ENCODE data around the gene CAPN2. TPM values are rescaled to one million over a fixed set of nuclear protein-coding genes. Genes with fewer than 3 reads are reported as not detected.
"Not testable (repeated sequence)": the region's sequence is repeated elsewhere in the genome, so short reads cannot be mapped to it uniquely, and the experiment has no call there.

The CAPN2 gene
- total and polyA plus RNA-seq, 4 donors, result 76.2 to 152 (median 112) TPM

DNA sequence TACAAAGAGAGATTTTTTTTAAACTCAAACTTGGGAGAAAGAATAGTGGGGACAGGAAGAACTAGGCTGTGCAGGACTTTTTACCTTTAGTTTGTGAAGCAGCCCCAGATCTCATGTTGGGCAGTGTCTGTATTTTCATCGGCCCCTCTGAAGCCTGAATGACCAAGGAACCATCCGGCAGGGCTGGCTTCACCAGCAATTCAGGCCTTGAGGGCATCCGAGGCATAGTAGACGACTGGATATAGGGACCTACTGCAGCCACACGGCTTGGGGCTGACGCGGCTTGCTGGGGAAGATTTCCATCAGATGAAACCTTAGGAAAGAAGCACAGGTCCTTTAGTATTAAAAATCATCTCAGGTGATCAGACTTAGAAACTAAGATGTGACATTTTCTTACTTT lies 89.7 kb downstream of the CAPN2 start:
- DNase-seq (ENCODE audit: low read depth in 4 of 6, low spot score in 6 of 6), result no peak
- Histone ChIP-seq H3K9me3 (ENCODE audit: control insufficient read depth, insufficient read depth, low read length) (no peaks in the 10 kb centered on the region), H3K4me1 (ENCODE audit: control insufficient read depth, insufficient read depth, low read length) (peaks cover 8% of the 10 kb centered on the region), H3K4me3 (ENCODE audit: low read depth, low read length) (no peak overlapping the region), H3K36me3 (ENCODE audit: control insufficient read depth, insufficient read depth, low read length) (peaks cover 22% of the 10 kb centered on the region), H3K27ac (ENCODE audit: low read depth, low read length) (peak overlapping the region; percentile 43), H3K27me3 (ENCODE audit: control insufficient read depth, insufficient read depth, low read length) (no peaks in the 10 kb centered on the region)
- WGBS (ENCODE audit: insufficient coverage), result 58% methylated on average over 7 of the region's 7 CpGs

- peak in 5 of 6 donors; percentile 26 to 76 (median 31) for DNase-seq (ENCODE audit: low read depth in 4 of 6, low spot score in 6 of 6)
Observed at GRCh38 chr1:223802602-223803001, 90.3 kb downstream of the CAPN2 start.

DNA sequence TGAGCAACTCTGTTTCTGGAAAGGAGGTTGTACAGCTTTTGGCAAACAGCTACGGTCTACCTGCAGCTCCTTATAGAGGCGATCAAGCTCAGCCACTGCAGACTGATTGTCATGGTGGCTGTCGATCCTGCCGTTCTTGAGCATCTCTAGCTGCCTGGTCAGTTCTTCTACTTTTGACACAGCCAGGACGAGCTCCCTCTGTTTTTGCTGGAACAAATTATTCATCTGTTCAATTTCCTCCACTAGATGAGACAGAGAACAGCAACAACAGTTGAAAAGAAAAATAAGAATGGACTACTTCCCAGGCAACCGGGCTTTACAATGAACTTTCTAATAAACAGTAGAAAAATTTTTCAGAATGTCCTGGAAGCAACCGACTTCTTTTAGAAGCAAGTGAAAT lies 90.9 kb downstream of the CAPN2 start:
- DNase-seq (ENCODE audit: low read depth in 4 of 6, low spot score in 6 of 6), result peak in 1 of 6 donors; percentile 2
- H3K9me3 ChIP-seq (ENCODE audit: control insufficient read depth, insufficient read depth, low read length), result no peaks in the 10 kb centered on the region
- peaks cover 8% of the 10 kb centered on the region for H3K4me1 ChIP-seq (ENCODE audit: control insufficient read depth, insufficient read depth, low read length)
- H3K4me3 ChIP-seq (ENCODE audit: low read depth, low read length), result no peak overlapping the region
- H3K27ac ChIP-seq (ENCODE audit: low read depth, low read length), result peak overlapping the region; percentile 72
- H3K36me3 ChIP-seq (ENCODE audit: control insufficient read depth, insufficient read depth, low read length), result peaks cover 16% of the 10 kb centered on the region
- 42% methylated on average over 5 of the region's 7 CpGs for WGBS (ENCODE audit: insufficient coverage)
- H3K27me3 ChIP-seq (ENCODE audit: control insufficient read depth, insufficient read depth, low read length), result no peaks in the 10 kb centered on the region

More at GRCh38 chr1:223802602-223803001, 90.3 kb downstream of the CAPN2 start:
- H3K4me1 ChIP-seq (ENCODE audit: control insufficient read depth, insufficient read depth, low read length), result peaks cover 8% of the 10 kb centered on the region
- peak overlapping the region; percentile 72 for H3K27ac ChIP-seq (ENCODE audit: low read depth, low read length)
- no peaks in the 10 kb centered on the region for H3K27me3 ChIP-seq (ENCODE audit: control insufficient read depth, insufficient read depth, low read length)
- WGBS (ENCODE audit: insufficient coverage), result 40% methylated on average over 1 of the region's 4 CpGs
- H3K4me3 ChIP-seq (ENCODE audit: low read depth, low read length), result no peak overlapping the region
- H3K36me3 ChIP-seq (ENCODE audit: control insufficient read depth, insufficient read depth, low read length), result peaks cover 18% of the 10 kb centered on the region
- no peaks in the 10 kb centered on the region for H3K9me3 ChIP-seq (ENCODE audit: control insufficient read depth, insufficient read depth, low read length)

- not testable (repeated sequence) for H3K4me3 ChIP-seq (ENCODE audit: low read depth, low read length); H3K4me1 ChIP-seq (ENCODE audit: control insufficient read depth, insufficient read depth, low read length); H3K27ac ChIP-seq (ENCODE audit: low read depth, low read length); H3K9me3 ChIP-seq (ENCODE audit: control insufficient read depth, insufficient read depth, low read length); H3K27me3 ChIP-seq (ENCODE audit: control insufficient read depth, insufficient read depth, low read length); DNase-seq (ENCODE audit: low read depth in 4 of 6, low spot score in 6 of 6)
- H3K36me3 ChIP-seq (ENCODE audit: control insufficient read depth, insufficient read depth, low read length), result peaks cover 27% of the 10 kb centered on the region
- WGBS (ENCODE audit: insufficient coverage), result 88% methylated on average over 1 of the region's 4 CpGs
Observed at GRCh38 chr1:223809905-223810304, 97.6 kb downstream of the CAPN2 start.

- peaks cover 27% of the 10 kb centered on the region for H3K36me3 ChIP-seq (ENCODE audit: control insufficient read depth, insufficient read depth, low read length)
- no peak overlapping the region for H3K4me3 ChIP-seq (ENCODE audit: low read depth, low read length)
- no peak overlapping the region for H3K27ac ChIP-seq (ENCODE audit: low read depth, low read length)
- no peak for DNase-seq (ENCODE audit: low read depth in 4 of 6, low spot score in 6 of 6)
- H3K27me3 ChIP-seq (ENCODE audit: control insufficient read depth, insufficient read depth, low read length), result no peaks in the 10 kb centered on the region
- H3K4me1 ChIP-seq (ENCODE audit: control insufficient read depth, insufficient read depth, low read length), result no peaks in the 10 kb centered on the region
- no CpG with 5 or more reads among the region's 2 CpGs for WGBS (ENCODE audit: insufficient coverage)
- H3K9me3 ChIP-seq (ENCODE audit: control insufficient read depth, insufficient read depth, low read length), result no peaks in the 10 kb centered on the region
Observed at GRCh38 chr1:223810586-223810985, 98.2 kb downstream of the CAPN2 start.

DNA sequence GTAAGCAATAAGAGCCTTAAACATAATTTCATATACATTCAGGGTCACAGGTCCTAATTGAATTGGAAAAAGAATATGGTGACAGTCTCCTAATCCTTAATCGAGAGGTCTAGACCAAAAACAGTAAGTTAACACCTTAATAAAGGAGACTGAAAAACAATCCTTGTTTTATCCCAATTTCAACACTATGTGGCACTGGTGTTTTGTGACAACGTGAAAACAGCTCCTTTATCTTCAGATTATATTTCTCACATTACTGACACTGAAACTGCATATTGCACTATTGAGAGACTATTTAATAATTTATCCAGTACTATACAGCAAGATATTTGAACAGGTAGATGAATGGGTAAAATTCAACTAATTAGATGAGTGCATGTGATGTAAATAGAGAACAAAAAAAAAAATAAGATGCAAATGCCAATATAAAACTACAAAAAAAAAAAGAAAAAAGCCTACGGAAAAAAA lies 99.3 kb downstream of the CAPN2 start:
- no peaks in the 10 kb centered on the region for H3K9me3 ChIP-seq (ENCODE audit: control insufficient read depth, insufficient read depth, low read length)
- DNase-seq (ENCODE audit: low read depth in 4 of 6, low spot score in 6 of 6), result peak in 5 of 6 donors; percentile 26 to 86 (median 33)
- WGBS (ENCODE audit: insufficient coverage), result no CpG with 5 or more reads among the region's 3 CpGs
- H3K36me3 ChIP-seq (ENCODE audit: control insufficient read depth, insufficient read depth, low read length), result peaks cover 24% of the 10 kb centered on the region
- H3K4me1 ChIP-seq (ENCODE audit: control insufficient read depth, insufficient read depth, low read length), result no peaks in the 10 kb centered on the region
- H3K27me3 ChIP-seq (ENCODE audit: control insufficient read depth, insufficient read depth, low read length), result no peaks in the 10 kb centered on the region
- no peak overlapping the region for H3K4me3 ChIP-seq (ENCODE audit: low read depth, low read length)
- no peak overlapping the region for H3K27ac ChIP-seq (ENCODE audit: low read depth, low read length)

DNA sequence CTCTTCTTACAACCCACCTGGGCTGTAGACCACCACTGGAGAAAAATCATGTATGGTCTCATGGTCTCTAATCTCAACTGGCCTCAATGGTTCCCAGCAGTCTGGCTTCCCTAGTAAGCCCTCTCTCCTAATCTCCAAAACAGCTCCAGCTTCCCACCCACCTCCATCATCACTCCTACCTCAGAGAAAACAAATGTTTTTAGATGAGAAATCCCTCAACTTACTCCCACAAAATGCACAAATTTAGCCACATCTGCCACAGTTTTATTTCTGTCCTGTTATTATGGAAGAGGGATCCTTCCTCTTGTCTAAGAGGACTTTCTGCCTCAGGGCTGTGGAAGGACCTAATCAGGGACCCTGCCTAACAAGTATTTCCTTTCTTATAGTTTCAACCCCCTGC lies 101.3 kb downstream of the CAPN2 start:
- Histone ChIP-seq H3K4me3 (ENCODE audit: low read depth, low read length) (no peak overlapping the region), H3K9me3 (ENCODE audit: control insufficient read depth, insufficient read depth, low read length) (no peaks in the 10 kb centered on the region), H3K36me3 (ENCODE audit: control insufficient read depth, insufficient read depth, low read length) (peaks cover 26% of the 10 kb centered on the region), H3K27me3 (ENCODE audit: control insufficient read depth, insufficient read depth, low read length) (no peaks in the 10 kb centered on the region), H3K4me1 (ENCODE audit: control insufficient read depth, insufficient read depth, low read length) (no peaks in the 10 kb centered on the region), H3K27ac (ENCODE audit: low read depth, low read length) (no peak overlapping the region)
- DNase-seq (ENCODE audit: low read depth in 4 of 6, low spot score in 6 of 6), result no peak

DNA sequence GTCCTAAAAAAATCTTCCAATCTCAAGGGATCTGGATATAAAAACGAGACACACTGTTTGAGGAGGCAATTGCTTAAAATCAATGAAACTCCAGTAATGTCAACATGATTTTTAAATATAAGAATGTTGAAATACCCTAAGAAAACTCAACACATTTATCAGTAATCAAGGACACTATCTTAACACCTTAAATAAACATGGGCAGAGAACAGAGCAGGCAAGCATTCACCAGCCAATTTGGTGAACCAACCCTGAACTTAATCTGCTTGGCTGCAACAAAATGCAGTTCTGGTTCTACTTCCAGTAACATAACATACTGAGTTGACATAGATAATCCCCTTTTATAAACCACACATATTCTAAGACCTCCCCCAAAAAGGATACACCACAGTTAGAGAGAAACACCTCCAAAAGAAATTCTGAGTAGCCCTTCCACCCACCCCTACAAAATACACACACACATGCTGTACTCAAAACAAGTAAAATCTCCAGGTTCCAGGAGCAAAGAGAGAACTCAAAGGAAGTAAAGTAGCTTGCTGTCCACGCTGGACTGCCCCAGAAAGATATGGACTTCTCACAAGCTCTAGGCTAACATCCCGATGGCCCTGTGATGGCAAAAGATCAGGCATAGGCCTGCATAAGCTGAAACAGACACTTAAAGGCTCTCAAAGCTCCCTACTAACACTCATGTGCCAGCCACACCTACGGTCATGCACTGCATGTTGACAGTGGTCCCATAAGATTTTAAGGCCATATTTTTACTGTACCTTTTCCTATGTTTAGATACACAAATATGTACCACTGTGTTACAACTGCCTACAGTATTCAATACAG lies 102.9 kb downstream of the CAPN2 start:
- Histone ChIP-seq H3K4me3 (ENCODE audit: low read depth, low read length) (no peak overlapping the region), H3K27ac (ENCODE audit: low read depth, low read length) (no peak overlapping the region), H3K4me1 (ENCODE audit: control insufficient read depth, insufficient read depth, low read length) (no peaks in the 10 kb centered on the region), H3K36me3 (ENCODE audit: control insufficient read depth, insufficient read depth, low read length) (peaks cover 28% of the 10 kb centered on the region), H3K9me3 (ENCODE audit: control insufficient read depth, insufficient read depth, low read length) (no peaks in the 10 kb centered on the region), H3K27me3 (ENCODE audit: control insufficient read depth, insufficient read depth, low read length) (no peaks in the 10 kb centered on the region)
- no peak for DNase-seq (ENCODE audit: low read depth in 4 of 6, low spot score in 6 of 6)
- 88% methylated on average over 2 of the region's 4 CpGs for WGBS (ENCODE audit: insufficient coverage)

- 100% methylated on average over 3 of the region's 3 CpGs for WGBS (ENCODE audit: insufficient coverage)
- DNase-seq (ENCODE audit: low read depth in 4 of 6, low spot score in 6 of 6), result no peak
- Histone ChIP-seq H3K4me1 (ENCODE audit: control insufficient read depth, insufficient read depth, low read length) (no peaks in the 10 kb centered on the region), H3K27ac (ENCODE audit: low read depth, low read length) (no peak overlapping the region), H3K4me3 (ENCODE audit: low read depth, low read length) (no peak overlapping the region), H3K27me3 (ENCODE audit: control insufficient read depth, insufficient read depth, low read length) (no peaks in the 10 kb centered on the region), H3K36me3 (ENCODE audit: control insufficient read depth, insufficient read depth, low read length) (peaks cover 28% of the 10 kb centered on the region), H3K9me3 (ENCODE audit: control insufficient read depth, insufficient read depth, low read length) (no peaks in the 10 kb centered on the region)
Observed at GRCh38 chr1:223815865-223816264, 103.5 kb downstream of the CAPN2 start.

DNA sequence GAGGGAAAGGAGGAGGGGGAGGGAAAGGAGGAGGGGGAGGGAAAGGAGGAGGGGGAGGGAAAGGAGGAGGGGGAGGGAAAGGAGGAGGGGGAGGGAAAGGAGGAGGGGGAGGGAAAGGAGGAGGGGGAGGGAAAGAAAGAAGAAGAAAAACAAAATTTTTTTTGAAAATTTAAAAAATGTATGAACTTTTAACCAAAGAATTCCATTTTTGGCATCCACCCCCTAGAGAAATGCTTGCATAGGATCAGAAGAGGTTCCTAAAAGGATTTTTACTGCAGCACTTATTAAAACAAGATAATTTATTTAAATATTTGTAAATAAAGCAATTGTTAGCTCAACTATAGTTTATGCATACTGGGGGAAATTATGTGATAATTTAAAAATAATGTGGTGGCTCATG lies 104.9 kb downstream of the CAPN2 start:
- H3K36me3 ChIP-seq (ENCODE audit: control insufficient read depth, insufficient read depth, low read length), result peaks cover 27% of the 10 kb centered on the region
- DNase-seq (ENCODE audit: low read depth in 4 of 6, low spot score in 6 of 6); H3K27ac ChIP-seq (ENCODE audit: low read depth, low read length); H3K4me1 ChIP-seq (ENCODE audit: control insufficient read depth, insufficient read depth, low read length); H3K27me3 ChIP-seq (ENCODE audit: control insufficient read depth, insufficient read depth, low read length); H3K4me3 ChIP-seq (ENCODE audit: low read depth, low read length); H3K9me3 ChIP-seq (ENCODE audit: control insufficient read depth, insufficient read depth, low read length): not testable (repeated sequence)

Measured in spinal cord (tissue), 10 donors.